Smooth muscle cell (in vitro differentiated cells): ENCODE measurements around the gene DISP2. TPM values are rescaled to one million over a fixed set of nuclear protein-coding genes. Genes with fewer than 3 reads are reported as not detected.
A peak's percentile ranks its signal among the peaks of the same experiment; 100 is the strongest.

Source experiments
- DNase-seq: peaks from one replicate; lab custom pipeline; 2025; ENCODE audit not compliant: unreplicated experiment; lab: John Stamatoyannopoulos, UW
- H2AFZ ChIP-seq: fragments of 200-600 bp; sonication (generic); 2 replicates; pipeline ENCODE4 v1.6.0; 2016; ENCODE audit warnings: antibody characterized with exemption, low read depth, mild to moderate bottlenecking
- H3F3A ChIP-seq: fragments of 200-600 bp; sonication (generic); 2 replicates; pipeline ENCODE4 v1.6.0; 2017; ENCODE audit warnings: antibody characterized with exemption, low read depth
- H3K27ac ChIP-seq: fragments of 200-600 bp; sonication (generic); 2 replicates; pipeline ENCODE4 v1.5.1; 2016; ENCODE audit warnings: low read depth, mild to moderate bottlenecking
- H3K27me3 ChIP-seq: fragments of 200-600 bp; sonication (generic); 2 replicates; pipeline ENCODE4 v1.6.1; 2016; ENCODE audit warnings: low read depth, mild to moderate bottlenecking
- H3K36me3 ChIP-seq: fragments of 200-600 bp; sonication (generic); 2 replicates; pipeline ENCODE4 v1.5.1; 2016; ENCODE audit warnings: low read depth
- H3K4me1 ChIP-seq: fragments of 200-600 bp; sonication (generic); 2 replicates; pipeline ENCODE4 v1.5.1; 2016; ENCODE audit warnings: low read depth
- H3K4me2 ChIP-seq: fragments of 200-600 bp; sonication (generic); 2 replicates; pipeline ENCODE4 v1.6.0; 2016; ENCODE audit warnings: mild to moderate bottlenecking
- H3K4me3 ChIP-seq: fragments of 200-600 bp; sonication (generic); 2 replicates; pipeline ENCODE4 v1.5.1; 2016; ENCODE audit warnings: mild to moderate bottlenecking
- H3K79me2 ChIP-seq: fragments of 200-600 bp; sonication (generic); 2 replicates; pipeline ENCODE4 v1.6.0; 2016; ENCODE audit warnings: low read depth, mild to moderate bottlenecking
- H3K9ac ChIP-seq: fragments of 200-600 bp; sonication (generic); 2 replicates; pipeline ENCODE4 v1.6.0; 2016; ENCODE audit warnings: low read depth
- H3K9me3 ChIP-seq: fragments of 200-600 bp; sonication (generic); replicated peaks from 2 replicates; pipeline ENCODE4 v1.5.1; 2016; ENCODE audit warnings: low read depth
- H4K20me1 ChIP-seq: fragments of 200-600 bp; sonication (generic); 2 replicates; pipeline ENCODE4 v1.6.0; 2016; ENCODE audit warnings: low read depth
- CTCF ChIP-seq: fragments of 200-600 bp; sonication (generic); IDR thresholded peaks from 2 replicates; pipeline ENCODE4 v1.5.1; 2017; ENCODE audit warnings: borderline replicate concordance, mild to moderate bottlenecking, antibody characterized with exemption; ENCODE audit not compliant: insufficient read depth, poor library complexity, severe bottlenecking
- WGBS: methylation state at CpG from one replicate; pipeline ENCODE4 v1.1.7; 2016; ENCODE audit warnings: low lambda C conversion rate; 5-methylcytosine and 5-hydroxymethylcytosine counted together
- polyA plus RNA-seq: library from polyadenylated mRNA; unstranded; fragments of >200 nt; fragmentation: Nextera tagmentation; extraction: Ambion mirVana; gene quantifications from 2 replicates; pipeline ENCODE4 v1.2.1, GENCODE V29; 2016
- total RNA-seq: library from RNA; depleted of rRNA; stranded (reverse); fragments of >200 nt; gene quantifications from 2 replicates; pipeline ENCODE4 v1.2.3, GENCODE V29; 2014

DISP2 gene
- total and polyA plus RNA-seq, 2 experiments from 2014 or later, result 0.46 to 0.58 TPM

DNA sequence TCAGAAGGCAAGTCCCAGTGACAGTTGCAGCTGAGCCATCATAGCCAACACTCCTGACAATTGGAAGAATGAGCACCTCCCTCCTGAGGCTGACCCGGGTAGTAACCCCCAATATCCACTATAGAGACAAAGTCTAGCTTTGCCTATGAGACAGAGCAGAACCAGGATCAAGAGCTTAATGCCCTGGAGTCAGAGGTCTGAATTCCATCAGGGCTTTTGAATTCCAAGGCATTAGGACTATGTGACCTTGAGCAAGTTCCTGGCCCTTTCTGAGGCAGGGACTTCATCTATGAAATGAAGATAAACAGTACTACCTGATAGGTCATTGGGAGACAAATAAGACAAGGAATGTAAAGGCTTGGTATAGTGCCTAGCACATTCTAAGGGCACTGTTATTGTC is 37.6 kb upstream of the DISP2 start:
- Histone ChIP-seq H3K79me2 (peaks cover 9% of the 10 kb centered on the region), H3K36me3 (no peaks in the 10 kb centered on the region), H4K20me1 (peaks cover 6% of the 10 kb centered on the region), H3K9ac (no peak overlapping the region), H3F3A (no peaks in the 10 kb centered on the region), H2AFZ (no peak overlapping the region), H3K9me3 (no peaks in the 10 kb centered on the region), H3K4me2 (no peak overlapping the region), H3K4me3 (no peak overlapping the region), H3K27me3 (peaks cover 21% of the 10 kb centered on the region), H3K4me1 (peaks cover 10% of the 10 kb centered on the region), H3K27ac (no peak overlapping the region)
- TF ChIP-seq CTCF, result no peak
- DNase-seq, result no peak
- WGBS, result 75% methylated on average over 1 of the region's 1 CpG

- no peak overlapping the region for H2AFZ ChIP-seq
- no peak overlapping the region for H3K4me2 ChIP-seq
- H3K4me1 ChIP-seq, result peaks cover 15% of the 10 kb centered on the region
- 0% methylated on average over 2 of the region's 2 CpGs for WGBS
- no peaks in the 10 kb centered on the region for H3K36me3 ChIP-seq
- H3K79me2 ChIP-seq, result peaks cover 14% of the 10 kb centered on the region
- peaks cover 11% of the 10 kb centered on the region for H4K20me1 ChIP-seq
- peak; percentile 85 for TF ChIP-seq CTCF
- no peaks in the 10 kb centered on the region for H3K9me3 ChIP-seq
- H3K4me3 ChIP-seq, result no peak overlapping the region
- peaks cover 17% of the 10 kb centered on the region for H3K27me3 ChIP-seq
- no peaks in the 10 kb centered on the region for H3F3A ChIP-seq
- H3K27ac ChIP-seq, result no peak overlapping the region
- no peak overlapping the region for H3K9ac ChIP-seq
- no peak for DNase-seq
Measured at GRCh38 chr15:40320931-40321371, 37.1 kb upstream of the DISP2 start.

GRCh38 chr15:40322531-40323238 is 35.3 kb upstream of the DISP2 start:
- H3K79me2 ChIP-seq, result peaks cover 23% of the 10 kb centered on the region
- no peaks in the 10 kb centered on the region for H3K36me3 ChIP-seq
- H3K4me3 ChIP-seq, result peak overlapping the region; percentile 53
- no peak overlapping the region for H3K27ac ChIP-seq
- H3F3A ChIP-seq, result no peaks in the 10 kb centered on the region
- H2AFZ ChIP-seq, result no peak overlapping the region
- TF ChIP-seq CTCF, result no peak
- peaks cover 2% of the 10 kb centered on the region for H3K27me3 ChIP-seq
- WGBS, result 23% methylated on average over 25 of the region's 26 CpGs
- DNase-seq, result no peak
- peaks cover 33% of the 10 kb centered on the region for H3K4me1 ChIP-seq
- H3K9me3 ChIP-seq, result no peaks in the 10 kb centered on the region
- H3K9ac ChIP-seq, result no peak overlapping the region
- H3K4me2 ChIP-seq, result peak overlapping the region; percentile 84
- H4K20me1 ChIP-seq, result peaks cover 17% of the 10 kb centered on the region
